ENCODE data around the gene WT1. TPM values are rescaled to one million over a fixed set of nuclear protein-coding genes. Genes with fewer than 3 reads are reported as not detected.

Gene WT1
- total and polyA plus RNA-seq, 10 of the 15 experiments (the other 5 are each of a cell fraction or from before 2014, with no cell fraction given) = 0.07 to 0.37 (median 0.08) TPM; not detected in 7

DNA sequence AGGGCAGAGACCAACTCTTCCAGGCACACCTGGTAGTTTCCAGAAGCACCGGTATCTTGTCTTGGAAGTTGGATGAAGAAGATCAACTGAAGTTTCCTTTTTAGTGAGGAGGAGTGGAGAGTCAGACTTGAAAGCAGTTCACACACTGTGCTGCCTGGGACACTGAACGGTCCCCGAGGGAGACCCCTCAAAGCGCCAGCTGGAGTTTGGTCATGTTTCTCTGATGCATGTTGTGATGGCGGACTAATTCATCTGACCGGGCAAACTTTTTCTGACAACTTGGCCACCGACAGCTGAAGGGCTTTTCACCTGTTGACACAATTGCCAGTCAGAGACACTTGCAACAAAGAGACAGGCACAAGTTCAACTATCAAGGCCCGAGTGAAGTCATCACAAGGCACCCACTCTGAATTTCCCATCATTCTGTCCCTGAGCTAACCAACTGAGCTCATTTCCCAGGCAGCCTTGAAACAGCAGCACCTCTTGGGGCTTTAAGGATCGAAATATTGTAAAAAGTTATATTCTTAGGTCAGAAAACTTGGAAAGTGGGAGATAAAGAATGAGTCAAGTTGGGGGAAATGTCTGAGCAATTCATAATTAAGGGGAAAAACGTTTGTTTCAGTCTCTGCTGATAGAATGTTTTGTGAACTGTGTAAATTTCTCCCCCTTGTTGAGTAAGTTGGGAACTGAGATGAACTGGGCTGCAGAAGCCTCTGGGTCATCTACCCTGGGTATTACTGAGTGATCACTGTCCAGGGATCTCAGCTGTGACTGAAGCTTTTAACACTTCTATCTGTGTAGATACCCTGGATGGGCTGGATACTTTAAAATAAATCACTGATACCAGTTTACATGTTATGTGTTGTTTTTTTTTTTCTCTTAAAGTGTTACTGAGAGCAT, 46.2 kb downstream of the WT1 start:
- ChIA-PET POLR2A (interaction anchor here (1.2 to 1.7 kb wide), 2 partner anchors 42 to 46 kb away, joined by 3 to 7 read pairs; no protein-coding TSS in a partner anchor), CTCF (interaction anchor here (0.6 to 3.8 kb wide), 6 partner anchors 13 to 1148 kb away, joined by 3 to 15 read pairs (median 4); no protein-coding TSS in a partner anchor)
- BruUV-seq (replicated peaks) = no TSS peak

More for the DNA sequence above, 46.2 kb downstream of the WT1 start:
- Histone ChIP-seq H3K4me3 (no peak overlapping the region), H4K20me1 (ENCODE audit: control insufficient read depth, insufficient read depth) (no peaks in the 10 kb centered on the region), H3K4me2 (ENCODE audit: control insufficient read depth, insufficient read depth) (no peak overlapping the region), H3K27me3 (replicated peaks in 1 of 2; ENCODE audit: control insufficient read depth in 2 of 2, insufficient read depth in 2 of 2, low read length in 1 of 2) (no peaks in the 10 kb centered on the region; a peak in 2 of 4 replicates), H3K27ac (ENCODE audit: control insufficient read depth, insufficient read depth) (no peak overlapping the region), H3K9ac (ENCODE audit: control insufficient read depth, insufficient read depth, low read length) (no peak overlapping the region), H2AFZ (ENCODE audit: control insufficient read depth, low read depth, low read length) (no peak overlapping the region), H3K9me3 (replicated peaks; ENCODE audit: control insufficient read depth, insufficient read depth, low read length) (no peaks in the 10 kb centered on the region), H3K36me3 (ENCODE audit: control insufficient read depth in 2 of 2, insufficient read depth in 2 of 2, low read length in 1 of 2) (no peaks in the 10 kb centered on the region), H3K4me1 (ENCODE audit: control insufficient read depth, insufficient read depth, low read length) (no peaks in the 10 kb centered on the region), H3K79me2 (ENCODE audit: control insufficient read depth, insufficient read depth, low read length) (no peaks in the 10 kb centered on the region)
- DNase-seq (ENCODE audit: low read depth, low spot score) = no peak
- 16% methylated on average over 10 of the region's 10 CpGs for WGBS (ENCODE audit: insufficient coverage, insufficient replicate concordance, low lambda C conversion rate, missing lambda C conversion rate)
- intact Hi-C loops (cut with micrococcal nuclease; ENCODE audit: unreplicated experiment) (loop anchor here (5.0 to 10.0 kb wide), 2 partner anchors 67 to 226 kb away; no protein-coding TSS in a partner anchor), in situ Hi-C loops (cut with MboI) (no loop called here)
- ChIA-PET RAD21 (ENCODE audit: unreplicated experiment) (interaction anchor here (1.0 to 2.3 kb wide), 8 partner anchors 13 to 226 kb away, joined by 3 to 8 read pairs (median 4); no protein-coding TSS in a partner anchor), SMC1A (ENCODE audit: uncharacterized antibody, unreplicated experiment) (interaction anchor here (0.6 to 2.8 kb wide), 3 partner anchors 14 to 239 kb away, joined by 3 to 10 read pairs (median 3); no protein-coding TSS in a partner anchor)
- ATAC-seq = peak; percentile 73
- no peak for FAIRE-seq
- TF ChIP-seq IKZF1 (conservative IDR thresholded peaks at IDR 0.05) = 0 out of 2 replicates have a peak, but pooled peaks have one; percentile 16
- TF ChIP-seq, protein P1, sequence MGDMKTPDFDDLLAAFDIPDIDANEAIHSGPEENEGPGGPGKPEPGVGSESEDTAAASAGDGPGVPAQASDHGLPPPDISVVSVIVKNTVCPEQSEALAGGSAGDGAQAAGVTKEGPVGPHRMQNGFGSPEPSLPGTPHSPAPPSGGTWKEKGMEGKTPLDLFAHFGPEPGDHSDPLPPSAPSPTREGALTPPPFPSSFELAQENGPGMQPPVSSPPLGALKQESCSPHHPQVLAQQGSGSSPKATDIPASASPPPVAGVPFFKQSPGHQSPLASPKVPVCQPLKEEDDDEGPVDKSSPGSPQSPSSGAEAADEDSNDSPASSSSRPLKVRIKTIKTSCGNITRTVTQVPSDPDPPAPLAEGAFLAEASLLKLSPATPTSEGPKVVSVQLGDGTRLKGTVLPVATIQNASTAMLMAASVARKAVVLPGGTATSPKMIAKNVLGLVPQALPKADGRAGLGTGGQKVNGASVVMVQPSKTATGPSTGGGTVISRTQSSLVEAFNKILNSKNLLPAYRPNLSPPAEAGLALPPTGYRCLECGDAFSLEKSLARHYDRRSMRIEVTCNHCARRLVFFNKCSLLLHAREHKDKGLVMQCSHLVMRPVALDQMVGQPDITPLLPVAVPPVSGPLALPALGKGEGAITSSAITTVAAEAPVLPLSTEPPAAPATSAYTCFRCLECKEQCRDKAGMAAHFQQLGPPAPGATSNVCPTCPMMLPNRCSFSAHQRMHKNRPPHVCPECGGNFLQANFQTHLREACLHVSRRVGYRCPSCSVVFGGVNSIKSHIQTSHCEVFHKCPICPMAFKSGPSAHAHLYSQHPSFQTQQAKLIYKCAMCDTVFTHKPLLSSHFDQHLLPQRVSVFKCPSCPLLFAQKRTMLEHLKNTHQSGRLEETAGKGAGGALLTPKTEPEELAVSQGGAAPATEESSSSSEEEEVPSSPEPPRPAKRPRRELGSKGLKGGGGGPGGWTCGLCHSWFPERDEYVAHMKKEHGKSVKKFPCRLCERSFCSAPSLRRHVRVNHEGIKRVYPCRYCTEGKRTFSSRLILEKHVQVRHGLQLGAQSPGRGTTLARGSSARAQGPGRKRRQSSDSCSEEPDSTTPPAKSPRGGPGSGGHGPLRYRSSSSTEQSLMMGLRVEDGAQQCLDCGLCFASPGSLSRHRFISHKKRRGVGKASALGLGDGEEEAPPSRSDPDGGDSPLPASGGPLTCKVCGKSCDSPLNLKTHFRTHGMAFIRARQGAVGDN (IDR thresholded peaks at IDR 0.05) = 0 out of 2 replicates have a peak, but pooled peaks have one; percentile 26
- TF ChIP-seq MEF2B (IDR thresholded peaks at IDR 0.05; ENCODE audit: partially characterized antibody, poor library complexity, severe bottlenecking) = peak; percentile 70
- TF ChIP-seq, protein P2, sequence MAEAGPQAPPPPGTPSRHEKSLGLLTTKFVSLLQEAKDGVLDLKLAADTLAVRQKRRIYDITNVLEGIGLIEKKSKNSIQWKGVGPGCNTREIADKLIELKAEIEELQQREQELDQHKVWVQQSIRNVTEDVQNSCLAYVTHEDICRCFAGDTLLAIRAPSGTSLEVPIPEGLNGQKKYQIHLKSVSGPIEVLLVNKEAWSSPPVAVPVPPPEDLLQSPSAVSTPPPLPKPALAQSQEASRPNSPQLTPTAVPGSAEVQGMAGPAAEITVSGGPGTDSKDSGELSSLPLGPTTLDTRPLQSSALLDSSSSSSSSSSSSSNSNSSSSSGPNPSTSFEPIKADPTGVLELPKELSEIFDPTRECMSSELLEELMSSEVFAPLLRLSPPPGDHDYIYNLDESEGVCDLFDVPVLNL (IDR thresholded peaks at IDR 0.05; ENCODE audit: low read depth, low read length) = no peak
- TF ChIP-seq, protein P3, sequence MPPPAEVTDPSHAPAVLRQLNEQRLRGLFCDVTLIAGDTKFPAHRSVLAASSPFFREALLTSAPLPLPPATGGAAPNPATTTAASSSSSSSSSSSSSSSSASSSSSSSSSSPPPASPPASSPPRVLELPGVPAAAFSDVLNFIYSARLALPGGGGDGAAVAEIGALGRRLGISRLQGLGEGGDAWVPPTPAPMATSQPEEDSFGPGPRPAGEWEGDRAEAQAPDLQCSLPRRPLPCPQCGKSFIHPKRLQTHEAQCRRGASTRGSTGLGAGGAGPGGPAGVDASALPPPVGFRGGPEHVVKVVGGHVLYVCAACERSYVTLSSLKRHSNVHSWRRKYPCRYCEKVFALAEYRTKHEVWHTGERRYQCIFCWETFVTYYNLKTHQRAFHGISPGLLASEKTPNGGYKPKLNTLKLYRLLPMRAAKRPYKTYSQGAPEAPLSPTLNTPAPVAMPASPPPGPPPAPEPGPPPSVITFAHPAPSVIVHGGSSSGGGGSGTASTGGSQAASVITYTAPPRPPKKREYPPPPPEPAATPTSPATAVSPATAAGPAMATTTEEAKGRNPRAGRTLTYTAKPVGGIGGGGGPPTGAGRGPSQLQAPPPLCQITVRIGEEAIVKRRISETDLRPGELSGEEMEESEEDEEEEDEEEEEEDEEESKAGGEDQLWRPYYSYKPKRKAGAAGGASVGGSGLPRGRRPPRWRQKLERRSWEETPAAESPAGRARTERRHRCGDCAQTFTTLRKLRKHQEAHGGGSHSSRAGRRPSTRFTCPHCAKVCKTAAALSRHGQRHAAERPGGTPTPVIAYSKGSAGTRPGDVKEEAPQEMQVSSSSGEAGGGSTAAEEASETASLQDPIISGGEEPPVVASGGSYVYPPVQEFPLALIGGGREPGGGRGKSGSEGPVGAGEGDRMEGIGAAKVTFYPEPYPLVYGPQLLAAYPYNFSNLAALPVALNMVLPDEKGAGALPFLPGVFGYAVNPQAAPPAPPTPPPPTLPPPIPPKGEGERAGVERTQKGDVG (CRISPR knock-in tag; IDR thresholded peaks at IDR 0.05) = no peak

All from GM12878 (cell line).